DND-41 (cell line): ENCODE results near the gene BST1.

Source experiments
- ATAC-seq: fragments of 200-7000 bp; cut with Tn5 transposase; 3 replicates; pipeline ENCODE4 v1.9.1; 2021; ENCODE audit warnings: low read depth; ENCODE audit not compliant: insufficient read depth
- DNase-seq: peaks from one replicate; pipeline ENCODE4 v3.0.0-alpha.2; 2020
- H2AFZ ChIP-seq: 2 replicates; pipeline ENCODE4 v1.6.0; 2012; ENCODE audit warnings: low read depth, low read length
- H3K27ac ChIP-seq: 2 replicates; pipeline ENCODE4 v1.5.1; 2012; ENCODE audit warnings: low read length, inconsistent platforms
- H3K27me3 ChIP-seq: fragments of 200-600 bp; sonication (generic); 2 replicates; pipeline ENCODE4 v1.6.0; 2012; ENCODE audit warnings: low read length, mild to moderate bottlenecking, inconsistent platforms; ENCODE audit not compliant: insufficient read depth, poor library complexity
- H3K36me3 ChIP-seq: 2 replicates; pipeline ENCODE4 v1.5.1; 2012; ENCODE audit warnings: low read length, inconsistent platforms; ENCODE audit not compliant: insufficient read depth
- H3K4me1 ChIP-seq: 2 replicates; pipeline ENCODE4 v1.5.1; 2012; ENCODE audit warnings: mild to moderate bottlenecking, low read length; ENCODE audit not compliant: insufficient read depth
- H3K4me2 ChIP-seq: 2 replicates; pipeline ENCODE4 v1.6.0; 2012; ENCODE audit warnings: mild to moderate bottlenecking, moderate library complexity, low read length, inconsistent platforms; ENCODE audit not compliant: insufficient read depth
- H3K4me3 ChIP-seq, 2 experiments: fragments of 200-600 bp in 1 of 2; shearing (Covaris generic) in 1 of 2; 2 replicates each; pipeline ENCODE4 v1.5.1; 2012 to 2016; ENCODE audit warnings: inconsistent platforms in 2 of 2, low read length in 2 of 2, mild to moderate bottlenecking in 2 of 2, low read depth in 1 of 2, moderate library complexity in 1 of 2
- H3K79me2 ChIP-seq: 2 replicates; pipeline ENCODE4 v1.6.0; 2012; ENCODE audit warnings: low read length, inconsistent platforms; ENCODE audit not compliant: insufficient read depth
- H3K9ac ChIP-seq: 2 replicates; pipeline ENCODE4 v1.6.0; 2012; ENCODE audit warnings: low read depth, mild to moderate bottlenecking, inconsistent platforms, low read length, moderate library complexity
- H3K9me3 ChIP-seq: 2 replicates; pipeline ENCODE4 v1.5.1; 2012; ENCODE audit warnings: low read length, moderate library complexity, mild to moderate bottlenecking, inconsistent platforms; ENCODE audit not compliant: insufficient read depth, severe bottlenecking
- H4K20me1 ChIP-seq: 2 replicates; pipeline ENCODE4 v1.6.0; 2012; ENCODE audit warnings: low read length; ENCODE audit not compliant: insufficient read depth
- CTCF ChIP-seq: IDR thresholded peaks from 2 replicates; pipeline ENCODE4 v1.5.1; 2012; ENCODE audit warnings: borderline replicate concordance, low read length, moderate library complexity, mild to moderate bottlenecking; ENCODE audit not compliant: poor library complexity, severe bottlenecking; ENCODE audit errors: extremely low read depth
- EZH2 ChIP-seq: IDR thresholded peaks from 3 replicates; pipeline ENCODE4 v1.6.1; 2012; ENCODE audit warnings: borderline replicate concordance, low read depth, mild to moderate bottlenecking, moderate library complexity, low read length, inconsistent platforms; ENCODE audit not compliant: severe bottlenecking

The BST1 gene

GRCh38 chr4:15694431-15694830 lies 8.4 kb upstream of the BST1 start:
- H3K27ac ChIP-seq: no peak overlapping the region
- H4K20me1 ChIP-seq: no peaks in the 10 kb centered on the region
- DNase-seq: no peak
- H3K4me2 ChIP-seq: no peak overlapping the region
- no peak for TF ChIP-seq EZH2
- no peak for TF ChIP-seq CTCF
- no peak overlapping the region for H3K9ac ChIP-seq
- ATAC-seq: no peak
- H3K36me3 ChIP-seq: no peaks in the 10 kb centered on the region
- H3K9me3 ChIP-seq: no peaks in the 10 kb centered on the region
- H3K79me2 ChIP-seq: no peaks in the 10 kb centered on the region
- H3K4me1 ChIP-seq: peaks cover 12% of the 10 kb centered on the region
- H3K4me3 ChIP-seq: no peak overlapping the region
- no peaks in the 10 kb centered on the region for H3K27me3 ChIP-seq
- no peak overlapping the region for H2AFZ ChIP-seq

- H3K27ac ChIP-seq: no peak overlapping the region
- no peak overlapping the region for H2AFZ ChIP-seq
- TF ChIP-seq CTCF: no peak
- TF ChIP-seq EZH2: no peak
- ATAC-seq (no peak), DNase-seq (no peak)
- H4K20me1 ChIP-seq: no peaks in the 10 kb centered on the region
- no peaks in the 10 kb centered on the region for H3K79me2 ChIP-seq
- no peaks in the 10 kb centered on the region for H3K27me3 ChIP-seq
- peaks cover 12% of the 10 kb centered on the region for H3K4me1 ChIP-seq
- H3K4me2 ChIP-seq: no peak overlapping the region
- H3K36me3 ChIP-seq: no peaks in the 10 kb centered on the region
- no peak overlapping the region for H3K4me3 ChIP-seq
- no peak overlapping the region for H3K9ac ChIP-seq
- H3K9me3 ChIP-seq: no peaks in the 10 kb centered on the region
Measured at GRCh38 chr4:15695240-15695699, 7.6 kb upstream of the BST1 start.

GRCh38 chr4:15695729-15696128 lies 7.1 kb upstream of the BST1 start:
- H3K79me2 ChIP-seq: no peaks in the 10 kb centered on the region
- no peaks in the 10 kb centered on the region for H4K20me1 ChIP-seq
- no peaks in the 10 kb centered on the region for H3K27me3 ChIP-seq
- H3K4me2 ChIP-seq: no peak overlapping the region
- TF ChIP-seq EZH2: no peak
- no peak for TF ChIP-seq CTCF
- H3K4me3 ChIP-seq: no peak overlapping the region
- no peak overlapping the region for H3K27ac ChIP-seq
- H2AFZ ChIP-seq: no peak overlapping the region
- H3K9me3 ChIP-seq: no peaks in the 10 kb centered on the region
- H3K36me3 ChIP-seq: no peaks in the 10 kb centered on the region
- H3K9ac ChIP-seq: no peak overlapping the region
- DNase-seq (no peak), ATAC-seq (no peak)
- peaks cover 12% of the 10 kb centered on the region for H3K4me1 ChIP-seq

- no peaks in the 10 kb centered on the region for H3K9me3 ChIP-seq
- DNase-seq (no peak), ATAC-seq (peak; percentile 78; the same call in 2 of the 3 replicates)
- TF ChIP-seq EZH2 (no peak), CTCF (no peak)
- no peak overlapping the region for H3K27ac ChIP-seq
- H4K20me1 ChIP-seq: no peaks in the 10 kb centered on the region
- no peaks in the 10 kb centered on the region for H3K79me2 ChIP-seq
- peaks cover 7% of the 10 kb centered on the region for H3K4me1 ChIP-seq
- H3K27me3 ChIP-seq: no peaks in the 10 kb centered on the region
- no peak overlapping the region for H3K4me2 ChIP-seq
- no peak overlapping the region for H3K9ac ChIP-seq
- no peak overlapping the region for H3K4me3 ChIP-seq
- no peaks in the 10 kb centered on the region for H3K36me3 ChIP-seq
- no peak overlapping the region for H2AFZ ChIP-seq
Measured at GRCh38 chr4:15696866-15697265, 6.0 kb upstream of the BST1 start.
